ENCODE data around the gene ATP6V1C2.
"Not testable (repeated sequence)": the region's sequence is repeated elsewhere in the genome, so short reads cannot be mapped to it uniquely, and the experiment has no call there.

Gene ATP6V1C2

GRCh38 chr2:10770956-10771750, 49.7 kb downstream of the ATP6V1C2 start:
- DNase-seq (ENCODE audit: low read depth): no peak

- DNase-seq (ENCODE audit: low read depth): no peak
These were observed 50.4 kb downstream of the ATP6V1C2 start for GRCh38 chr2:10771786-10772185.

GRCh38 chr2:10772201-10772867, 50.9 kb downstream of the ATP6V1C2 start:
- no peak for DNase-seq (ENCODE audit: low read depth)

- DNase-seq (ENCODE audit: low read depth): no peak
These were observed 51.4 kb downstream of the ATP6V1C2 start for GRCh38 chr2:10772868-10773215.

GRCh38 chr2:10773821-10774341, 52.5 kb downstream of the ATP6V1C2 start:
- DNase-seq (ENCODE audit: low read depth): no peak

- no peak for DNase-seq (ENCODE audit: low read depth)
These were observed 53.0 kb downstream of the ATP6V1C2 start for GRCh38 chr2:10774394-10774793.

- no peak for DNase-seq (ENCODE audit: low read depth)
These were observed 53.8 kb downstream of the ATP6V1C2 start for GRCh38 chr2:10775021-10775780.

GRCh38 chr2:10775831-10776230, 54.4 kb downstream of the ATP6V1C2 start:
- no peak for DNase-seq (ENCODE audit: low read depth)

- no peak for DNase-seq (ENCODE audit: low read depth)
These were observed 55.0 kb downstream of the ATP6V1C2 start for GRCh38 chr2:10776231-10776977.

GRCh38 chr2:10777111-10777841, 55.8 kb downstream of the ATP6V1C2 start:
- no peak for DNase-seq (ENCODE audit: low read depth)

GRCh38 chr2:10777842-10778723, 56.7 kb downstream of the ATP6V1C2 start:
- no peak for DNase-seq (ENCODE audit: low read depth)

GRCh38 chr2:10778724-10779115, 57.3 kb downstream of the ATP6V1C2 start:
- no peak for DNase-seq (ENCODE audit: low read depth)

GRCh38 chr2:10779776-10780490, 58.5 kb downstream of the ATP6V1C2 start:
- no peak for DNase-seq (ENCODE audit: low read depth)

- no peak for DNase-seq (ENCODE audit: low read depth)
These were observed 59.0 kb downstream of the ATP6V1C2 start for GRCh38 chr2:10780491-10780820.

GRCh38 chr2:10780821-10781220, 59.4 kb downstream of the ATP6V1C2 start:
- not testable (repeated sequence) for DNase-seq (ENCODE audit: low read depth)

- DNase-seq (ENCODE audit: low read depth): no peak
These were observed 60.3 kb downstream of the ATP6V1C2 start for GRCh38 chr2:10781746-10782145.

- no peak for DNase-seq (ENCODE audit: low read depth)
These were observed 62.0 kb downstream of the ATP6V1C2 start for GRCh38 chr2:10783421-10783820.

- no peak for DNase-seq (ENCODE audit: low read depth)
These were observed 63.3 kb downstream of the ATP6V1C2 start for GRCh38 chr2:10784719-10785118.

- no peak for DNase-seq (ENCODE audit: low read depth)
These were observed 63.8 kb downstream of the ATP6V1C2 start for GRCh38 chr2:10785260-10785659.

All from T-helper 22 cell (primary cell).